GM18502 (cell line): Measurements from ENCODE around the gene TDRD6.
"Not testable (repeated sequence)": the region's sequence is repeated elsewhere in the genome, so short reads cannot be mapped to it uniquely, and the experiment has no call there.

Experiments
- ATAC-seq: cut with Tn5 transposase; IDR thresholded peaks from one replicate; pipeline ENCODE4 v1.9.1; 2021; ENCODE audit warnings: mild to moderate bottlenecking; ENCODE audit not compliant: unreplicated experiment, poor library complexity

Gene TDRD6

GRCh38 chr6:46741910-46742309 lies 54.2 kb downstream of the TDRD6 start:
- ATAC-seq = no peak

GRCh38 chr6:46743425-46744158 lies 55.9 kb downstream of the TDRD6 start:
- no peak for ATAC-seq

GRCh38 chr6:46744159-46744725 lies 56.6 kb downstream of the TDRD6 start:
- not testable (repeated sequence) for ATAC-seq

- ATAC-seq = no peak
Measured at GRCh38 chr6:46745973-46746372, 58.3 kb downstream of the TDRD6 start.

GRCh38 chr6:46746696-46747095 lies 59.0 kb downstream of the TDRD6 start, which contains the start of gene ANKRD66:
Gene ANKRD66, plus strand, starts transcription at chr6:46746933. Its CDS starts 5,016 bp downstream, at chr6:46751949.
- ATAC-seq = no peak

GRCh38 chr6:46748940-46749503 lies 61.3 kb downstream of the TDRD6 start:
- ATAC-seq = no peak

- no peak for ATAC-seq
Measured at GRCh38 chr6:46749731-46750130, 62.0 kb downstream of the TDRD6 start.

GRCh38 chr6:46751658-46752057 lies 64.0 kb downstream of the TDRD6 start:
- no peak for ATAC-seq
